Omental fat pad (tissue), 4 donors: ENCODE data around the gene PRDM16. TPM values are rescaled to one million over a fixed set of nuclear protein-coding genes. Genes with fewer than 3 reads are reported as not detected.

ENCODE experiments used
- ATAC-seq: fragments of 150-250 bp; one replicate; pipeline ENCODE4 v1.9.1; 2016; ENCODE audit warnings: mild to moderate bottlenecking, moderate library complexity; ENCODE audit not compliant: low FRiP score
- DNase-seq: peaks from one replicate; pipeline ENCODE4 v3.0.0-alpha.2; 2019; ENCODE audit warnings: low spot score
- total RNA-seq, 4 donors: library from RNA; depleted of rRNA; stranded (reverse); fragments of >200 nt; gene quantifications; one replicate each; pipeline ENCODE4 v1.1.0, GENCODE V29; 2016
- TF ChIP-seq, protein P1 (sequence below), 3 donors: fragments of 450-650 bp; IDR thresholded peaks; one replicate each; pipeline ENCODE4 v1.5.1; 2016 to 2017; ENCODE audit warnings: antibody characterized with exemption in 3 of 3, mild to moderate bottlenecking in 3 of 3, moderate library complexity in 2 of 3

Gene PRDM16
- total RNA-seq, 4 donors from 2014 or later, result 0.19 to 3.8 (median 1.8) TPM

DNA sequence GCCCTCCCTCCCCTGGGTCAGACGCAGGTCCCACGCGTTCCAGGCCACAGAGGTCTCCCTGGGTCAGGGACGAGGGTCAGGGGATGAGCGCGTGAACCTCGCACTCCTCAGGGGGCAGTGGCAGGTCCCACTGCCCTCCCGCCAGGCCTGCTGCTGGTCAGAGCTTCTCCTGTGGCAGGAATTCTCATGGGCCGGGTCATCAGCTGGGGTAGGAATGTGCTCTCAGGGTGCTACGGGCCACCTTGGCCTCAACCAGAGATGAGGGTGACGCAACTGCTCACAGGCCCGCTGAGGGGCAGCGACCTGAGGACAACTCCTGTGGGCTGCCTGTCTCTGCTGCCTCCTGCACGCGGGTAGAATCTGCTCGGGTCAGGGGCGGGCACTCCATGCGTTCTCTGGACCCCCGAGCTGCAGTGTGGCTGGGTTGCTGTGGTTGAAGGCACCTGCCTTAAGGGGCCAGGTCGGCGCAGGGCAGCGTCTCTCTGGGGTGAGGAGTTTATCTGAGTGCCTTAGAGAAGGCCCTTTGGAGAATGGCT, 128.8 kb downstream of the PRDM16 start:
- ATAC-seq (no peak), DNase-seq (no peak)
- TF ChIP-seq, protein P1, sequence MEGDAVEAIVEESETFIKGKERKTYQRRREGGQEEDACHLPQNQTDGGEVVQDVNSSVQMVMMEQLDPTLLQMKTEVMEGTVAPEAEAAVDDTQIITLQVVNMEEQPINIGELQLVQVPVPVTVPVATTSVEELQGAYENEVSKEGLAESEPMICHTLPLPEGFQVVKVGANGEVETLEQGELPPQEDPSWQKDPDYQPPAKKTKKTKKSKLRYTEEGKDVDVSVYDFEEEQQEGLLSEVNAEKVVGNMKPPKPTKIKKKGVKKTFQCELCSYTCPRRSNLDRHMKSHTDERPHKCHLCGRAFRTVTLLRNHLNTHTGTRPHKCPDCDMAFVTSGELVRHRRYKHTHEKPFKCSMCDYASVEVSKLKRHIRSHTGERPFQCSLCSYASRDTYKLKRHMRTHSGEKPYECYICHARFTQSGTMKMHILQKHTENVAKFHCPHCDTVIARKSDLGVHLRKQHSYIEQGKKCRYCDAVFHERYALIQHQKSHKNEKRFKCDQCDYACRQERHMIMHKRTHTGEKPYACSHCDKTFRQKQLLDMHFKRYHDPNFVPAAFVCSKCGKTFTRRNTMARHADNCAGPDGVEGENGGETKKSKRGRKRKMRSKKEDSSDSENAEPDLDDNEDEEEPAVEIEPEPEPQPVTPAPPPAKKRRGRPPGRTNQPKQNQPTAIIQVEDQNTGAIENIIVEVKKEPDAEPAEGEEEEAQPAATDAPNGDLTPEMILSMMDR (IDR thresholded peaks at IDR 0.05), result no peak

DNA sequence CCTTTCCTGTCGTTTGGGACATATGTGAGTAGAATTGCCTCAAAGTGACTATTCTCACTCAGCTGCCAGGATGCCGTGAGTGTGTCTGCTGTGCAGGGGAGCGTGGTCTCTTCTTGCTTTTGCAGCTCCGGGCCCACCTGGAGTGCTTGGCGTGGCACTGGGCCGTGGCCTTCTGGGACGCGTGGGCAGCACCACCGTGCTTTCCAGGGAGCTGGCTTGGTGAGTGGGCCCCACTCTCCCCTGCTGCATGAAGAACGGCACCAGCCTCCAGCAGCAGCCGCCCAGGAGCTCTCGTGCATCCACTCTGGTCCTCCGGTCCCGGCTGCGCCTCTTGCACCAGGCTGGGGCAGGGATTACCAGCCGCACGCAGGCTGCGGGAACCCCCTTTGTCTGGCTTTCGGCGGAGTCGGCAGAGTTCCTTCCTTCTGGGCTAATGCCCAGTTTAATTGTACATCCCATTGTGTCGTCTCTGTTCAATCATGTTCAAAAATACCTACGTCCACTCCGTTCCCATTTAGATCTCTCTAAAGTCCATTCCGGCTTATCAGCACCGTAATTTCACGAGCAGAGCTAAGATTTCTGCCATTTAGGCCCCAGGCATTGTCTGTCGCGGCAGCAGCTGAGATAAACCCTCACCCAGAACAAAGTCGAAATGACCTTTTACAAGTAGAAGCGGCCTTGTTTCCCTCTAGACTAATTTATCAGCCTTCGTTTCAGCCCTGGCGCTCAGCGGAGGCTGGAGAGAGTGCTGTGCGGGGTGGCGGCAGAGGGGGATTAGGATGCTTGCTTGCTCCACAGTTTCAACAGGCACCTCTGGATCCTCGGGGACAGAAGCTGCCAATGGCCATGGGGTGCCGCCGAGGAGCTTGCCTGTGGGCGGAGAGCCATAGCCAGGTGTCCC, 129.6 kb downstream of the PRDM16 start:
- no peak for ATAC-seq
- no peak for DNase-seq
- TF ChIP-seq, protein P1 (IDR thresholded peaks at IDR 0.05), result no peak

DNA sequence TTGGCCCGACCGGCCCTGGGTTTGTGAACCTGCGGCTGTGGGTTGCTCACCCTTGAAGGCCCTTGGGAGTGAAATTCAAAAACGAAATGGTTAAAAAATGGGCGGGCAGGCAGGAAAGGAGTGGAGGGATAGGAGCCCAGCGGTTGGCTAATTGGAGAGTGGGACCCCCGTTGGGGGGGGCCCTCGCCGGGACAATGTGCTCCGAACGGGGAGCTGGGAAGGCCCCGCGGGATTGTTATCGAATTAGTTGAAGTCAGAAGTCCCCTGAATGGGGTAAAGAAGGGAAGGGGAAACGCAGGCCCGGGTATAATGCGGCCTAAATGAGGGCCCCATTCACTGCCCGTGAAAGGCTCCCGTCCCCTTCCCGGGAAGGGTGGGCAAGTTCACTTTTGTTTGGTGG, 135.7 kb downstream of the PRDM16 start:
- no peak for ATAC-seq

DNA sequence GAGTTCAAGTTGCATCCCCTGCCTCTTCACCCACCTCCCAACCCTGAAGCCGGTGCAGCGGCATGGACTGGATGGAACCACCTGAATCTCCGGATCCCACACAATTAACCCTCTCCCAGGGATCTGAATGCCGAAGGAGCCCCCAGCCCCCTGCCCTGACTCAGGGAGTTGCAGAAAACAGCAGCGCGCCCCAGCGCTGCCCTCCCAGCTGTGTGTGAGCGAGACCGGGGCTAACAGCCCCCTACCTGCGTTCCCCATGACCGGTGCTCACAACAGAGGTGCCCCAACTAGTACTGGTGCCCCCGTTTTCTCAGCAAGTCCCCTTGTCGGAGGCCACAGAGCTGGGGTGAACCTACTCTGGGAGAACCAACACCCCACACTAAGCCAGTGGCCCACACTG, 136.8 kb downstream of the PRDM16 start:
- TF ChIP-seq, protein P1 (IDR thresholded peaks at IDR 0.05), result no peak
- no peak for ATAC-seq
- no peak for DNase-seq

More for the DNA sequence above, 135.7 kb downstream of the PRDM16 start:
- DNase-seq, result no peak
- TF ChIP-seq, protein P1 (IDR thresholded peaks at IDR 0.05), result no peak

DNA sequence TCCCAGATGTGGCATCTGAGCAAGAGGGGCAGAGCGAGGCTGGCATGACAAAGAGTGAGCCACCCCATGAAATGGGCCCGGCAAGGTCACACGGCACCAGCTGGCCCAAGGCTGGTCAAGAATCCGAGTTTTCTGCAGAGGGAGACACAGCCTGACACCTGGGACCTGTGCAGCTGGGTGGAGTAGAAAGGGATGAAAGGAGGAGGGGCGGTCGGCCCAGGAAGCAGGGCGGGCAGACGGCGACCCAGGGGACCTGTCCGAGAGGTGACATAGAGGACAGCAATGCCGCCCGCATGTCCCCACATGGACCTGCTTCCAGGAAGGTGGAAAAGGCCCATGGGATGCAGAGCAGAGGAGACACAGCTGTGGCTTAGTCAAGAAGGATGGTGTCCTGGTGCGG, 137.7 kb downstream of the PRDM16 start:
- TF ChIP-seq, protein P1 (IDR thresholded peaks at IDR 0.05), result no peak
- DNase-seq (no peak), ATAC-seq (no peak)

DNA sequence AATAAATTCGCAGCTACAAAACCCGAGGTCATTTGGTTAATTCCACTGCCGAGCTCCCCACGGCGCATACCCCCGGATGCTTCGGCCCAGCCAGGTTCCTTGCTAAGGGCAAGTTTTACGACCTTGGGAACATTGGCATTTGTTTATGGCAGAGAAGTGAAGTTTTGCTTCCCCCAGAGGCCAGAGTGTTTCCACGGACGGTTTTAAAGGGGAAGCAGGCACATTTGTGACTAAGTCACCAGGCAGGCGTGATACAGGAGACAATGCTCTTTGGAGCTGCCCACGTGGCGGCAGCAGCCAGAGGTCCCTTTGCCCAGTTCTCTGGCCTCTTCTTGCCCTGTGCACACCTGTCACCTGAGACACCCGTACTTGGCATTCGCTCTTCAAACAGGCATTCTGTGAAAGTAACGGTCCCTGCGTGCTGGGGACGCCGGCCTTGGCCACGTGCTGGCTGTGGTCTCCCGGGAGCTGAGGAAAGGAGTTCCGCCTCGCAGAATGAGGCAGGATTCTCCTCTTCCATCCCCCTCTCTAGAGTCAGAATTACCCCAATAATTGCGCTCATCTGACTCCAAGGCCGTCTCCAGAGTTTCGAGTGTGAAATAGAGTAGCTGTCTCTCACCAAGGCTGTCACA, 138.3 kb downstream of the PRDM16 start:
- TF ChIP-seq, protein P1 (IDR thresholded peaks at IDR 0.05), result no peak
- DNase-seq (no peak), ATAC-seq (no peak)
